HG03354 (cell line): ENCODE measurements around the gene PRDM15.

Source experiments
- ATAC-seq: cut with Tn5 transposase; IDR thresholded peaks from one replicate; pipeline ENCODE4 v1.9.1; 2021; ENCODE audit warnings: mild to moderate bottlenecking; ENCODE audit not compliant: unreplicated experiment, poor library complexity, severe bottlenecking

Gene PRDM15

DNA sequence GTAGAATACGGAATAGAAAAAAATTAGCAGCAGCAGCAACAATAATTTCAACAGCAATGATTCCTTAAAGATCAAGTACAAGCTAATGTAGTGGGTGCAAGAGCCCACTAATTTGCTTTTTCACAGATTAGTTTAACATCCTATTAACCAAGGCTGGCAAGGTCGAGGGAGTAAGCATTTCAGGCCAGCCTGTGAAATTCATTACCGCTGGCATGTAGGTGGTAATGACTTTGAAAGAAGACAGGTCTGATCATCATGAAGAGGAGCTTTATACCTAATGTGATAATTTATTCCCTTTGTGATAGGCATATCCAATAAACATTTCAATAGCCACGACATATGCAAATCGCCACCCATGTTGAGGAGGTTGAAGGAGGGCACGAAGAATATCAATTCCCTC, 11.2 kb upstream of the PRDM15 start:
- no peak for ATAC-seq

DNA sequence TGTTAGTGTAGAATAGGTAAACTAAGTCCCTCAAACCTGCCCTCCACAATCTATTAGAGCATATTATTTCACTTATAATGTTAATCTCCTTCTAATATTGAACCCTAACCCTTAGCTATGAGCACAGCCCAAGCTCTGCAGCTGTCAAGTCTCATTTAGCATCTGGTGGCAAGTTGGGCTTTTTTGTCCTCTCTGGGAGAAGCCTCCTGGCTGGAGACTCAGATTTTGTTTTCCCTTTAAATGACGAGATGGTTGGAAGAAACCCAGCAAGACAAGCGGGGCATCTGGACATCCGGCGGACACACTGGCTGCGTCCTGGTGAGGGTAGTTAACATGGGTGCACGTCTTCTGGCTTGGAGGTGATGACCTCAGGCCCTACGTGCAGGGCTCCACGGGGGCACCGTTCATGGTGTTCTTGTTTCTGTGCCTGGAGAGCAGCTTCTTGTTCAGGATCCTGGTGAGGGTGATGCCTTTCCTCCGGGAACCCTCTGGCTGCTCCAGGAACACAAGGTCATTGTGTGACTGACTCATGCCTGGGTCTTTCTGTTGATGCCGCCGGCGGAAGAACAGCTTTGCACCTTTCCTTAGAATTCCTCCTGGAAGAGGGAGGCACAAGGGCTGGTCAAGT, 9.7 kb upstream of the PRDM15 start:
- ATAC-seq, result no peak

DNA sequence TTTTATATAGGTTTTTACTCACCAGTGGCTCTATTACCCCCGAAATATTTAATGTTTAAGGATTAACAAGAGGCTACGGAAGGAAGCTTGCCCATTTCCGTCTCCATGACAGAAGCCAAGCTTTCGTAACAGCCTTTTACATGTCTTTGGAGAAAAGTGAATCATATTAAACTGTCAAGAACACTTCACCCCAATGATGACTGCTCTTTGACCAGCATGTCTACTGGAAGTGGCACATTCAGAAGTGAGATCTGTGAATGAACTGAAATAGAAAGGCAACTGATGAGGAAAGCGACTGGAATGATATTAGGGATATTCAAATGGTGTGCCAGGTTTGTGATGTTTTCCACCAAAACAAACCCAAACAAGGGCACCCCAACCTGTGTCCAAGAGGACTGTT, 8.5 kb upstream of the PRDM15 start:
- ATAC-seq, result no peak

- no peak for ATAC-seq
Observed at GRCh38 chr21:41886328-41886727, 7.2 kb upstream of the PRDM15 start.

- no peak for ATAC-seq
Observed at GRCh38 chr21:41885341-41886024, 6.3 kb upstream of the PRDM15 start.

GRCh38 chr21:41884501-41885030, 5.4 kb upstream of the PRDM15 start:
- ATAC-seq, result no peak

- ATAC-seq, result no peak
Observed at GRCh38 chr21:41883582-41883981, 4.4 kb upstream of the PRDM15 start.

DNA sequence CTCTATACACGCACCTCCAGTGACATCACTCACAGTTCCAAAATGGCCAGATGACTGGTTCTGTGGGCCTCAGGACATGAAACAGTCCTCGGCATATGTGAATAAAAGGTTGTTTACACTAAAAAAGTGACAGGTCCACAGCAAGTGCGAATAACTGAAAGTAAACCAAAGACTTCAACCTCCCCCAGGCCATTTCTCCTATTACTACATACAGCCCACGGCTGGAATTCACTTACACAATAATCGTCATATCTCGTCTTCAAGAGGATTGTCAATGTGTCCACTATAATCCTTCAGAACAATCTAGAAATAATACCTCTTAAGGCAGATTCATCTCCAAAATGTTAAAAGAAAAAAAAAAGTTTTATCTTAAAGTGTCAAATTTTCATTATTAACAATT, 1.9 kb upstream of the PRDM15 start:
- ATAC-seq, result no peak

DNA sequence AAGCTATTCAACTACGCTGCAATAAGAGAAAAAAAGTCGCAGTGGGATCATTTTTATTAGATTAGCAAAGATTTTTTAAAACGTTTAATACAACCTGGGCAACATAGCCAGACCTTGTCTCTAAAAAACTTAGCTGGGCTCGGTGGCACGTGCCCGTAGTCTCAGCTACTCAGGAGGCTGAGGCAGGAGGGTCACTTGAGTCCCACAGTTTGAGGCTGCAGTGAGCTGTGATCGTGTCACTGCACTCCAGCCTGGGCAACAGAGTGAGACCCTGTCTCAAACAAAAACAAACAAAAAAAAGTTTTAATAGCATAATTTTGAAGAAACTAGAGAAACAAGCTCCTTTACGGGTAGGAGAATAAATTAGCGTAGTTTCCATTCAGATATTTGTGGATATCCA, 1.0 kb upstream of the PRDM15 start:
- no peak for ATAC-seq

GRCh38 chr21:41878831-41879189, 334 bp downstream of the PRDM15 start:
- peak; percentile 68 for ATAC-seq

DNA sequence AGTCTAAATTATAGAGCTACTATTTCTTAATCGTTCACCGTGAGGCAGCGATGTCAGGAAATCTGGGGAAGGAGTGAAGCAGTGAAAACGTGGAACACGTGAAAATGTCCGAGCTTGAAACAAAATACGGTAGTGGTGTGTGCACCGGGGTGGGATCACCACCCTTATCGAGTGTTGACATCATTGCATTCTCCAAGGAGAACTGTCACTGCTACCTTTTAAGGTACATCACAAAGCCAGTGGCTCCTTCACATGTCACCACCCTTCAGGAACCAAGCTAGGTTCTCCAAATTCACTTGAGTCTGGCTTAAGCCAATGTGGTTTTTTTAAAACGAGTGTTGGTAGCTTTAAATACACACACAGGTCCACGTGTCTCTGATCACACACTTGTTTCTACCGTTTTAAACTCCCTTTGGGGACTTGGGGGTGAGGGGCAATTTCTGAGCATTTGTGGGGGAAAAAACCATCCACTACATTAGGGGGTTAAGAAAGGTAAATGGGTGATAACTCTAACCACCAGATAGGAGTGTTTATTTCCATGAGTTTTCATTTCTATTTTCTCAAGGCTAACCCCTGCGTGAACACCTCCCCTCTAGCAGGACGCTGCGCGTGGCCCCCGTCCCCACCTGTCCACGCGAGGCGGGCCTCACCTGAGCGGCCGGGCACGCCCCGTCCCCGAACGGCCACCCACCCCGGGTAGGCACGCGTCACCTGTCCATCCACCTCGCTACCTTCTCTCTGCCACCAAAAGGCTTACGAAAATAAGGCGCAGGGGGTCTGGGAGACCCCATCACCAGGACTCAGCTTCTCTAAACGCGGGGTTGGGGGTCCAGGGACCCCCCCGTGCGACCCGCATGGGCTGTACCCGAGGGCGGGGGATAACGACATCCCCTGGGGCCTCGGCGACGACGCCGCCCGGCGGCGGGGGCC, 978 bp downstream of the PRDM15 start:
- ATAC-seq, result peak; percentile 33

- ATAC-seq, result no peak
Observed at GRCh38 chr21:41876928-41877652, 2.1 kb downstream of the PRDM15 start.

GRCh38 chr21:41876396-41876795, 2.7 kb downstream of the PRDM15 start:
- ATAC-seq, result no peak

DNA sequence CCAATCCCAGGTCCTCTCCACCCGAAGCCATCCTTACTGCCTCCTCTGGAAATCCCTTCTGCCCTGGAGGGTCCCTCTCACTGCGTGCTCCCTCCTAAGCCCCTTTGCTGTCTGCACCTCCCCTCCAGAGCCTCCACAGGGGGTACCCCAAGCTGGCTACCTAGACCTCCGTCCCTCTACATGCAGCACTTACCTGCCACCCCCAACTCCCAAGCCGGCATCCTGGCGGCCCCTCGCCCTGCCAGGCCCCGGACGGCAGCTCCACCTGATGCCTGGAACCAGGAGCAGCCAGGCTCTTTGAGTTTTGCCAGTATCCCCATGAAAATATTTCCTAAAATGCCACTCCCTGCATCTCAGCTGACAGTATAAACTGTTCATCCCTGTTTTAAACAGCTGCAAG, 4.1 kb downstream of the PRDM15 start:
- ATAC-seq, result no peak

DNA sequence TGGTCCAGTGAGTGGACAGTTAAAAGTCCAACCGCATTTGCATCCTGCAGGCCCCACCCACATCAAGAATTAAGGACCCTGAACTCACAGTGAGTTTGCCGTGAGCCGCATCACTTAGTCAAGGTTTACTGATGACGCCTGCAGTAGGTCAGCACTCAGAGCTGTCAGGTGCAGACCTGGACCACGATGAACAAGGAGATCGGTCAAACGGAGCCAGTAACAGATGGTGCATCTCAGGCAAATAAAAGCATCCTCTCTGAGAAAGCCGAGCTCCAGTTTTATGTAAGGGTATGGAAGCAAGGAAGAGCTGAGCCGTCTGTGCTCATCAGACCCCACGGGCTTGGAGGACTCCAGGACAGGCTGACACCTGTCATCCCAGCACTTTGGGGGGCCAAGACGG, 4.5 kb downstream of the PRDM15 start:
- ATAC-seq, result no peak

- ATAC-seq, result no peak
Observed at GRCh38 chr21:41873426-41873825, 5.7 kb downstream of the PRDM15 start.

DNA sequence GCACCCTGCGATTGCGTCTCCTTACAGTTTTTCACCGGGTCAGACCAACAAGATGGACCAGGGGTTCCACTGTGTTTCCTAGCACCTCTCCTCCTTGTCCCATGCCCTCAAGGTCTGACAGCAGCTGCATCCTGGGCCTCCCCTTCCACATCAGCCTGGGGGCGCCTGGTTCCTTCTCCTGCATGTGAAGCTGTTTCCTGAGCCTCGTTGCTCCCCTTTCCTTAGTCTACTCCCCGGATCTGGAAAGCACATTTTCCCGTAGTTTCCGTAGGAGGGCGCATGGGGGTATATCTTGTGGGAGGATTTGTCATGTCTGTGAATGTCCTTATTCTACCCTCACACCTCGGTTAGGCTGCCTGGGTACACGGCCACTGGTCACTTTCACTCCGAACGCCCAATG, 6.1 kb downstream of the PRDM15 start:
- ATAC-seq, result no peak

GRCh38 chr21:41871293-41872030, 7.7 kb downstream of the PRDM15 start:
- ATAC-seq, result no peak

- no peak for ATAC-seq
Observed at GRCh38 chr21:41869771-41870170, 9.4 kb downstream of the PRDM15 start.
